ENCODE measurements around the gene FAM187B.

GRCh38 chr19:35209646-35210045, 18.9 kb downstream of the FAM187B start:
- TF ChIP-seq CTCF (IDR thresholded peaks at IDR 0.05) (no peak), POLR2A (IDR thresholded peaks at IDR 0.05) (no peak)

Data from right lobe of liver (tissue), 4 donors.